Stomach (tissue), 9 donors: ENCODE data around the gene PRKCD. TPM values are rescaled to one million over a fixed set of nuclear protein-coding genes. Genes with fewer than 3 reads are reported as not detected.

Experiments
- DNase-seq, 2 donors: peaks; one replicate each; pipeline versions ENCODE4 v3.0.0 to v3.0.0-alpha.2; 2013 to 2019
- H3K27ac ChIP-seq, 5 donors: fragments of 200-600 bp in 4 of 5; sonication (generic) in 4 of 5; one replicate each; pipeline ENCODE4 v1.5.1; 2013 to 2019; ENCODE audit warnings: mild to moderate bottlenecking in 1 of 5, moderate library complexity in 1 of 5
- H3K27me3 ChIP-seq, 3 donors: fragments of 200-600 bp; sonication (generic); one replicate each; pipeline ENCODE4 v1.5.1; 2017 to 2019; ENCODE audit warnings: mixed run types in 1 of 3
- H3K36me3 ChIP-seq, 4 donors: fragments of 200-600 bp; sonication (generic); 1 replicate in 3 of 4; 2 replicates in 1 of 4; pipeline ENCODE4 v1.5.1; 2016 to 2019
- H3K4me1 ChIP-seq, 4 donors: fragments of 200-600 bp; sonication (generic); one replicate each; pipeline ENCODE4 v1.5.1; 2016 to 2019
- H3K4me3 ChIP-seq, 4 donors: fragments of 200-600 bp; sonication (generic) in 3 of 4; one replicate each; pipeline ENCODE4 v1.5.1; 2016 to 2019; ENCODE audit warnings: mild to moderate bottlenecking in 1 of 4
- H3K9me3 ChIP-seq, 4 donors: fragments of 200-600 bp; sonication (generic); one replicate each; pipeline ENCODE4 v1.5.1; 2016 to 2019
- EP300 ChIP-seq: sonication (generic); formaldehyde crosslinking; IDR thresholded peaks from one replicate; pipeline ENCODE4 v1.6.1; 2017; ENCODE audit warnings: antibody characterized with exemption
- POLR2A ChIP-seq, 4 donors: fragments of 450-650 bp; IDR thresholded peaks; one replicate each; pipeline ENCODE4 v1.6.1; 2016; ENCODE audit warnings: antibody characterized with exemption in 4 of 4, control low read depth in 2 of 4, mild to moderate bottlenecking in 1 of 4, moderate library complexity in 1 of 4
- POLR2AphosphoS5 ChIP-seq, 3 donors: sonication (generic); formaldehyde crosslinking; IDR thresholded peaks; one replicate each; pipeline ENCODE4 v1.6.1; 2016; ENCODE audit warnings: antibody characterized with exemption in 3 of 3
- WGBS, 5 donors: extraction: QIAGEN DNeasy Blood & Tissue Kit in 3 of 5; methylation state at CpG; one replicate each; pipeline versions ENCODE4 v1.1.5 to v1.1.7; 2013 to 2018; 5-methylcytosine and 5-hydroxymethylcytosine counted together
- intact Hi-C: fragments of 100-400 bp; cut with DNase I; formaldehyde crosslinking; loops from one replicate; pipeline ENCODE4 v1.15.1; 2023; ENCODE audit warnings: low total_unique reads
- polyA plus RNA-seq, 3 donors: library from polyadenylated mRNA; stranded (reverse); fragments of 200-250 nt; gene quantifications; one replicate each; pipeline ENCODE4 v1.2.3, GENCODE V29; 2013
- total RNA-seq, 5 donors: library from RNA; depleted of rRNA; stranded (reverse); fragments of >200 nt; gene quantifications; one replicate each; pipeline versions ENCODE4 v1.1.0 to v1.2.3, GENCODE V29; 2014 to 2016
- TF ChIP-seq, protein P1 (sequence below), 7 experiments: fragments of 450-650 bp in 4 of 7; fragments of 200-600 bp in 3 of 7; sonication (generic) in 3 of 7; IDR thresholded peaks; one replicate each; pipeline ENCODE4 v1.5.1; 2016 to 2019; ENCODE audit warnings: antibody characterized with exemption in 7 of 7, control low read depth in 2 of 7, mild to moderate bottlenecking in 1 of 7
- donor health status: healthy with polysubstance abuse.
- donor health status: Bipolar disorder and iron deficiency.
- donor health status: healthy.

PRKCD gene
- total and polyA plus RNA-seq, 8 donors = 15.6 to 117 (median 37.2) TPM

DNA sequence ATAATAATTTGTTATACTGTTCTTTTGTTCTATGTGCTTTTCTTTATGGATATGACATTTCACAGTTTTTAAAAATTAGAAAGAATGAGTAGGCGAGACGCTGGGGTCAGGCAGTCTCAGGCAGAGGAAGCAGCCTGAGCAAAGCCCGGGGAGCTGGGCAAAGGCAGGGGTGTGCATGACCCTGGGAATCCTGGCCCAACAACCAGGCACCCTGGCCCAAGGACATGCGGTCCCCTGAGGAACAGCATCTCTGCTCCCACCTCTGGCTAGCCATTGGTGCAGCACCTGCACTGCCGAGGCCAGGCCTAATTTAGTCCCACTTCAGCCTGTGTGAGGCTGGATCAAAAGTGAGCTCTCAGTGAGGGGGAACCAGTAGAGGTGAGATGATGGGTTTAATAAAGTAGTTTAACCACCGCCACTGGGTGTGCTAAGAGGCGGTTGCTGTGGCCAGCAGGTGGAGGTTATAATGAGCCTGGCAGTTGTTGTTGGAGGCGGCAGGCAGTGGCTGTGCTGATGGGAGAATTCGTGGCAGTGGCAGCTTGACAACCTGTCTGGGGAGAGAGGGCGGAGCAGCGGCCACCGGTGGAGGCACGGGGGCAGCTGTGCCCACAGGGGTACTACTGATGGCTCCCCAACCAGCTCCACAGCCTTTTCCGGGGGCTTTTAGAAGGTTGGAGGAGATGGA, 41.5 kb downstream of the PRKCD start:
- H3K4me1 ChIP-seq = no peaks in the 10 kb centered on the region
- intact Hi-C loops = loop anchor here (2.0 kb wide), 1 partner anchor 64 kb away; no protein-coding TSS in a partner anchor
- H3K36me3 ChIP-seq = no peaks in the 10 kb centered on the region
- no peak overlapping the region for H3K27ac ChIP-seq
- WGBS, 5 donors = 66 to 78% (median 71%) methylated on average over 14 of the region's 14 CpGs
- no peaks in the 10 kb centered on the region for H3K9me3 ChIP-seq
- TF ChIP-seq POLR2A (IDR thresholded peaks at IDR 0.05) = no peak
- TF ChIP-seq EP300 = no peak
- TF ChIP-seq, protein P1, sequence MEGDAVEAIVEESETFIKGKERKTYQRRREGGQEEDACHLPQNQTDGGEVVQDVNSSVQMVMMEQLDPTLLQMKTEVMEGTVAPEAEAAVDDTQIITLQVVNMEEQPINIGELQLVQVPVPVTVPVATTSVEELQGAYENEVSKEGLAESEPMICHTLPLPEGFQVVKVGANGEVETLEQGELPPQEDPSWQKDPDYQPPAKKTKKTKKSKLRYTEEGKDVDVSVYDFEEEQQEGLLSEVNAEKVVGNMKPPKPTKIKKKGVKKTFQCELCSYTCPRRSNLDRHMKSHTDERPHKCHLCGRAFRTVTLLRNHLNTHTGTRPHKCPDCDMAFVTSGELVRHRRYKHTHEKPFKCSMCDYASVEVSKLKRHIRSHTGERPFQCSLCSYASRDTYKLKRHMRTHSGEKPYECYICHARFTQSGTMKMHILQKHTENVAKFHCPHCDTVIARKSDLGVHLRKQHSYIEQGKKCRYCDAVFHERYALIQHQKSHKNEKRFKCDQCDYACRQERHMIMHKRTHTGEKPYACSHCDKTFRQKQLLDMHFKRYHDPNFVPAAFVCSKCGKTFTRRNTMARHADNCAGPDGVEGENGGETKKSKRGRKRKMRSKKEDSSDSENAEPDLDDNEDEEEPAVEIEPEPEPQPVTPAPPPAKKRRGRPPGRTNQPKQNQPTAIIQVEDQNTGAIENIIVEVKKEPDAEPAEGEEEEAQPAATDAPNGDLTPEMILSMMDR (IDR thresholded peaks at IDR 0.05) = no peak
- no peak for TF ChIP-seq POLR2AphosphoS5 (IDR thresholded peaks at IDR 0.05)
- DNase-seq = no peak
- H3K27me3 ChIP-seq = no peaks in the 10 kb centered on the region
- no peak overlapping the region for H3K4me3 ChIP-seq

DNA sequence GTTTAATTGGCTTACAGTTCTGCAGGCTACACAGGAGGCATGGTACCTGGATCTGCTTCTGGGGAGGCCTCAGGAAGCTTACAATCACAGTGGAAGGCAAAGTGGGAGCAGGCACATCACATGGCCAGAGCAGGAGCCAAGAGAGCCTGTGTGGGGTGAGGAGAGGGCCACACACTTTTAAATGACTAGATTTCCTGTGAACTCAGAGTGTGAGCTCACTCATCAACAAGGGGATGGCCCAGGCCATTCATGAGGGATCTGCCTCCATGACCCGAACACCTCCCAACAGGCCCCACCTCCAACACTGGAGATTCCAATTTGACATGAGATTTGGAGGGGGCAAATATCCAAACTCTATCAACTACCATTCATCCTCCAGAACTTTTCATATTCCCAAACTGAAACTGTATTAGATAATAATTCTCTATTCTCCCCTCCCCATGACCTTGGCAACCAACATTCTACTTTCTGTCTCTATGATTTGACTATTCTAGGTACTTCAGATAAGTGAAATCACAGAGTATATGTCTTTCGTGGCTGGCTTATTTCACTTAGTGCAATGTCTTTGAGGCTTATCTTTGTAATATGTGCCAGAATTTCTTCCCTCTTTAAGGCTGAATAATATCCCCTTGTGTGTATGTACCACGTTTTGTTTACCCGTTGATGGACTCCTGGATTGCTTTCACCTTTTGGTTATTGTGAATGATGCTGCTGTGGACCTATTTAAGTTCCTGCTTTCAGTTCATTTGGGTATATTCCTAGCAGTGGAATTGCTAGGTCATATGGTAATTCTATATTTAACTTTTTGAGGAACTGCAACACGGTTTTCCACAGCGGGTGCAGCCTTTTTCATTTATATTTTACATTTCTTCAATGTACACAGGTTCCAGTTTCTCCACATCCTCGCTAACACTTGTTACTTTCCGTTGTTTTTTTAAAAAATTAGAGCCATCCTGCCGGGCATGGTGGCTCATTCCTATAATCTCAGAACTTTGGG, 51.0 kb downstream of the PRKCD start:
- H3K27me3 ChIP-seq = no peaks in the 10 kb centered on the region
- no peak for DNase-seq
- TF ChIP-seq, protein P1 (IDR thresholded peaks at IDR 0.05) = no peak
- no peak for TF ChIP-seq POLR2AphosphoS5 (IDR thresholded peaks at IDR 0.05)
- TF ChIP-seq POLR2A (IDR thresholded peaks at IDR 0.05) = no peak
- no peak for TF ChIP-seq EP300
- peaks cover 5 to 17% (median 13%) of the 10 kb centered on the region in 4 donors for H3K9me3 ChIP-seq
- H3K27ac ChIP-seq = no peak overlapping the region
- intact Hi-C loops = no loop called here
- H3K4me3 ChIP-seq = no peak overlapping the region
- WGBS, 5 donors = 72 to 80% (median 78%) methylated on average over 9 of the region's 9 CpGs
- H3K4me1 ChIP-seq = no peaks in the 10 kb centered on the region
- H3K36me3 ChIP-seq = no peaks in the 10 kb centered on the region

- H3K4me3 ChIP-seq = no peak overlapping the region
- TF ChIP-seq POLR2AphosphoS5 (IDR thresholded peaks at IDR 0.05) (no peak), POLR2A (IDR thresholded peaks at IDR 0.05) (no peak), EP300 (no peak)
- TF ChIP-seq, protein P1 (IDR thresholded peaks at IDR 0.05) = no peak
- 84 to 94% (median 91%) methylated on average over 7 of the region's 7 CpGs for WGBS, 5 donors
- no peak for DNase-seq
- intact Hi-C loops = no loop called here
- no peaks in the 10 kb centered on the region for H3K4me1 ChIP-seq
- H3K27me3 ChIP-seq = no peaks in the 10 kb centered on the region
- no peaks in the 10 kb centered on the region for H3K36me3 ChIP-seq
- no peak overlapping the region for H3K27ac ChIP-seq
- H3K9me3 ChIP-seq = peaks cover 5 to 12% (median 11%) of the 10 kb centered on the region in 4 donors
Observed at GRCh38 chr3:53213276-53213675, 52.3 kb downstream of the PRKCD start.

GRCh38 chr3:53215816-53216215, 54.8 kb downstream of the PRKCD start:
- no peak overlapping the region for H3K27ac ChIP-seq
- WGBS, 5 donors = 29 to 55% (median 32%) methylated on average over 2 of the region's 2 CpGs
- H3K9me3 ChIP-seq = no peaks in the 10 kb centered on the region
- peaks cover 0 to 5% (median 0%) of the 10 kb centered on the region in 4 donors for H3K4me1 ChIP-seq
- no peaks in the 10 kb centered on the region for H3K36me3 ChIP-seq
- intact Hi-C loops = no loop called here
- no peak for DNase-seq
- H3K4me3 ChIP-seq = no peak overlapping the region
- H3K27me3 ChIP-seq = no peaks in the 10 kb centered on the region
- TF ChIP-seq POLR2AphosphoS5 (IDR thresholded peaks at IDR 0.05) (no peak), POLR2A (IDR thresholded peaks at IDR 0.05) (no peak), EP300 (no peak)
- TF ChIP-seq, protein P1 (IDR thresholded peaks at IDR 0.05) = no peak
